H1 (cell line): ENCODE data around the gene SELENOF.

Experiments
- BRCA1 ChIP-seq: IDR thresholded peaks from 2 replicates; pipeline ENCODE4 v1.6.1; 2012; ENCODE audit warnings: low read depth, low read length, improper control_type of control experiment
- EZH2 ChIP-seq: fragments of 200-600 bp; sonication (generic); IDR thresholded peaks from 2 replicates; pipeline ENCODE4 v1.7.1; 2012; ENCODE audit warnings: low read depth, mild to moderate bottlenecking, moderate library complexity, low read length, inconsistent platforms; ENCODE audit not compliant: severe bottlenecking
- JUND ChIP-seq: IDR thresholded peaks from 2 replicates; pipeline ENCODE4 v1.6.1; 2011; ENCODE audit warnings: mild to moderate bottlenecking, improper control_type of control experiment, low read length
- KDM1A ChIP-seq: fragments of 200-600, 300-600 bp; sonication (generic); IDR thresholded peaks from 2 replicates; pipeline ENCODE4 v1.7.1; 2016; ENCODE audit warnings: mild to moderate bottlenecking, low read length, borderline replicate concordance
- NANOG ChIP-seq: IDR thresholded peaks from 2 replicates; pipeline ENCODE4 v1.6.1; 2011; ENCODE audit warnings: low read length, low read depth, mild to moderate bottlenecking, inconsistent platforms; ENCODE audit not compliant: insufficient read depth, poor library complexity, severe bottlenecking
- POLR2A ChIP-seq, 2 experiments: IDR thresholded peaks; 1 replicate in 1 of 2; 2 replicates in 1 of 2; pipeline ENCODE4 v1.6.1; 2011; ENCODE audit warnings: low read depth in 2 of 2, low read length in 2 of 2, mild to moderate bottlenecking in 2 of 2; ENCODE audit errors: control extremely low read depth in 1 of 2
- SP2 ChIP-seq: IDR thresholded peaks from 2 replicates; pipeline ENCODE4 v1.6.1; 2012; ENCODE audit warnings: mild to moderate bottlenecking, low read length, inconsistent platforms
- YY1 ChIP-seq: IDR thresholded peaks from 2 replicates; pipeline ENCODE4 v1.6.1; 2011; ENCODE audit warnings: low read depth, mild to moderate bottlenecking, low read length
- TF ChIP-seq, protein P1 (sequence below), 3 experiments: IDR thresholded peaks; 1 replicate in 2 of 3; 2 replicates in 1 of 3; pipeline versions ENCODE4 v1.5.1 to v1.6.1; 2011; ENCODE audit warnings: low read length in 3 of 3, mild to moderate bottlenecking in 3 of 3, inconsistent platforms in 2 of 3, low read depth in 1 of 3, moderate library complexity in 1 of 3; ENCODE audit not compliant: insufficient read depth in 1 of 3; ENCODE audit errors: control extremely low read depth in 1 of 3
- TF ChIP-seq, protein P2 (sequence below): fragments of 300-600 bp; sonication (generic); IDR thresholded peaks from 2 replicates; pipeline ENCODE4 v1.7.1; 2012; ENCODE audit warnings: low read length, moderate library complexity, mild to moderate bottlenecking, inconsistent platforms; ENCODE audit not compliant: insufficient replicate concordance
- TF ChIP-seq, protein P3 (sequence below): IDR thresholded peaks from 2 replicates; pipeline ENCODE4 v1.6.1; 2012; ENCODE audit warnings: inconsistent platforms
- TF ChIP-seq, protein P4 (sequence below): IDR thresholded peaks from 2 replicates; pipeline ENCODE4 v1.6.1; 2012; ENCODE audit warnings: inconsistent platforms

DNA sequence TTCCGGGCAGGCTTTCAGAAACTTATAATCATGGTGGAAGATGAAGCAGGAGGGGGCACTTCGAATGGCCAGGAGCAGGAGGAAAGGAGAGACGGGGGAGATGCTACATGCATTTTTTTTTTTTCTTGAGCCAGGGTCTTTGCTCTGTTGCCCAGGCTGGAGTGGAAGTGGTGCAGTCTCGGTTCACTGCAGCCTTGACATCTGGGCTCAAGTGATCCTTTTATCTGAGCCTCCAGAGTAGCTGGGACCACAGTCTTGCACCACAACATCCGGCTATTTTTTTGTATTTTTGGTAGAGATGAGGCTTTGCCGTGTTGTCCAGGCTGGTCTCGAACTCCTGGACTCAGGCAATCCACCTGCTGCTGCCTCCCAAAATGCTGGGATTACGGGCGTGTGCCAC, 61.6 kb downstream of the SELENOF start:
- TF ChIP-seq, protein P1, sequence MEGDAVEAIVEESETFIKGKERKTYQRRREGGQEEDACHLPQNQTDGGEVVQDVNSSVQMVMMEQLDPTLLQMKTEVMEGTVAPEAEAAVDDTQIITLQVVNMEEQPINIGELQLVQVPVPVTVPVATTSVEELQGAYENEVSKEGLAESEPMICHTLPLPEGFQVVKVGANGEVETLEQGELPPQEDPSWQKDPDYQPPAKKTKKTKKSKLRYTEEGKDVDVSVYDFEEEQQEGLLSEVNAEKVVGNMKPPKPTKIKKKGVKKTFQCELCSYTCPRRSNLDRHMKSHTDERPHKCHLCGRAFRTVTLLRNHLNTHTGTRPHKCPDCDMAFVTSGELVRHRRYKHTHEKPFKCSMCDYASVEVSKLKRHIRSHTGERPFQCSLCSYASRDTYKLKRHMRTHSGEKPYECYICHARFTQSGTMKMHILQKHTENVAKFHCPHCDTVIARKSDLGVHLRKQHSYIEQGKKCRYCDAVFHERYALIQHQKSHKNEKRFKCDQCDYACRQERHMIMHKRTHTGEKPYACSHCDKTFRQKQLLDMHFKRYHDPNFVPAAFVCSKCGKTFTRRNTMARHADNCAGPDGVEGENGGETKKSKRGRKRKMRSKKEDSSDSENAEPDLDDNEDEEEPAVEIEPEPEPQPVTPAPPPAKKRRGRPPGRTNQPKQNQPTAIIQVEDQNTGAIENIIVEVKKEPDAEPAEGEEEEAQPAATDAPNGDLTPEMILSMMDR (IDR thresholded peaks at IDR 0.05; ENCODE audit: control extremely low read depth in 1 of 3, insufficient read depth in 1 of 3, low read depth in 1 of 3, low read length in 3 of 3) = no peak
- TF ChIP-seq YY1 (no peak), KDM1A (no peak), BRCA1 (no peak), EZH2 (no peak), POLR2A (IDR thresholded peaks at IDR 0.05; ENCODE audit: control extremely low read depth in 1 of 2, low read depth in 2 of 2, low read length in 2 of 2) (no peak), SP2 (no peak), JUND (no peak), NANOG (no peak)
- TF ChIP-seq, protein P2, sequence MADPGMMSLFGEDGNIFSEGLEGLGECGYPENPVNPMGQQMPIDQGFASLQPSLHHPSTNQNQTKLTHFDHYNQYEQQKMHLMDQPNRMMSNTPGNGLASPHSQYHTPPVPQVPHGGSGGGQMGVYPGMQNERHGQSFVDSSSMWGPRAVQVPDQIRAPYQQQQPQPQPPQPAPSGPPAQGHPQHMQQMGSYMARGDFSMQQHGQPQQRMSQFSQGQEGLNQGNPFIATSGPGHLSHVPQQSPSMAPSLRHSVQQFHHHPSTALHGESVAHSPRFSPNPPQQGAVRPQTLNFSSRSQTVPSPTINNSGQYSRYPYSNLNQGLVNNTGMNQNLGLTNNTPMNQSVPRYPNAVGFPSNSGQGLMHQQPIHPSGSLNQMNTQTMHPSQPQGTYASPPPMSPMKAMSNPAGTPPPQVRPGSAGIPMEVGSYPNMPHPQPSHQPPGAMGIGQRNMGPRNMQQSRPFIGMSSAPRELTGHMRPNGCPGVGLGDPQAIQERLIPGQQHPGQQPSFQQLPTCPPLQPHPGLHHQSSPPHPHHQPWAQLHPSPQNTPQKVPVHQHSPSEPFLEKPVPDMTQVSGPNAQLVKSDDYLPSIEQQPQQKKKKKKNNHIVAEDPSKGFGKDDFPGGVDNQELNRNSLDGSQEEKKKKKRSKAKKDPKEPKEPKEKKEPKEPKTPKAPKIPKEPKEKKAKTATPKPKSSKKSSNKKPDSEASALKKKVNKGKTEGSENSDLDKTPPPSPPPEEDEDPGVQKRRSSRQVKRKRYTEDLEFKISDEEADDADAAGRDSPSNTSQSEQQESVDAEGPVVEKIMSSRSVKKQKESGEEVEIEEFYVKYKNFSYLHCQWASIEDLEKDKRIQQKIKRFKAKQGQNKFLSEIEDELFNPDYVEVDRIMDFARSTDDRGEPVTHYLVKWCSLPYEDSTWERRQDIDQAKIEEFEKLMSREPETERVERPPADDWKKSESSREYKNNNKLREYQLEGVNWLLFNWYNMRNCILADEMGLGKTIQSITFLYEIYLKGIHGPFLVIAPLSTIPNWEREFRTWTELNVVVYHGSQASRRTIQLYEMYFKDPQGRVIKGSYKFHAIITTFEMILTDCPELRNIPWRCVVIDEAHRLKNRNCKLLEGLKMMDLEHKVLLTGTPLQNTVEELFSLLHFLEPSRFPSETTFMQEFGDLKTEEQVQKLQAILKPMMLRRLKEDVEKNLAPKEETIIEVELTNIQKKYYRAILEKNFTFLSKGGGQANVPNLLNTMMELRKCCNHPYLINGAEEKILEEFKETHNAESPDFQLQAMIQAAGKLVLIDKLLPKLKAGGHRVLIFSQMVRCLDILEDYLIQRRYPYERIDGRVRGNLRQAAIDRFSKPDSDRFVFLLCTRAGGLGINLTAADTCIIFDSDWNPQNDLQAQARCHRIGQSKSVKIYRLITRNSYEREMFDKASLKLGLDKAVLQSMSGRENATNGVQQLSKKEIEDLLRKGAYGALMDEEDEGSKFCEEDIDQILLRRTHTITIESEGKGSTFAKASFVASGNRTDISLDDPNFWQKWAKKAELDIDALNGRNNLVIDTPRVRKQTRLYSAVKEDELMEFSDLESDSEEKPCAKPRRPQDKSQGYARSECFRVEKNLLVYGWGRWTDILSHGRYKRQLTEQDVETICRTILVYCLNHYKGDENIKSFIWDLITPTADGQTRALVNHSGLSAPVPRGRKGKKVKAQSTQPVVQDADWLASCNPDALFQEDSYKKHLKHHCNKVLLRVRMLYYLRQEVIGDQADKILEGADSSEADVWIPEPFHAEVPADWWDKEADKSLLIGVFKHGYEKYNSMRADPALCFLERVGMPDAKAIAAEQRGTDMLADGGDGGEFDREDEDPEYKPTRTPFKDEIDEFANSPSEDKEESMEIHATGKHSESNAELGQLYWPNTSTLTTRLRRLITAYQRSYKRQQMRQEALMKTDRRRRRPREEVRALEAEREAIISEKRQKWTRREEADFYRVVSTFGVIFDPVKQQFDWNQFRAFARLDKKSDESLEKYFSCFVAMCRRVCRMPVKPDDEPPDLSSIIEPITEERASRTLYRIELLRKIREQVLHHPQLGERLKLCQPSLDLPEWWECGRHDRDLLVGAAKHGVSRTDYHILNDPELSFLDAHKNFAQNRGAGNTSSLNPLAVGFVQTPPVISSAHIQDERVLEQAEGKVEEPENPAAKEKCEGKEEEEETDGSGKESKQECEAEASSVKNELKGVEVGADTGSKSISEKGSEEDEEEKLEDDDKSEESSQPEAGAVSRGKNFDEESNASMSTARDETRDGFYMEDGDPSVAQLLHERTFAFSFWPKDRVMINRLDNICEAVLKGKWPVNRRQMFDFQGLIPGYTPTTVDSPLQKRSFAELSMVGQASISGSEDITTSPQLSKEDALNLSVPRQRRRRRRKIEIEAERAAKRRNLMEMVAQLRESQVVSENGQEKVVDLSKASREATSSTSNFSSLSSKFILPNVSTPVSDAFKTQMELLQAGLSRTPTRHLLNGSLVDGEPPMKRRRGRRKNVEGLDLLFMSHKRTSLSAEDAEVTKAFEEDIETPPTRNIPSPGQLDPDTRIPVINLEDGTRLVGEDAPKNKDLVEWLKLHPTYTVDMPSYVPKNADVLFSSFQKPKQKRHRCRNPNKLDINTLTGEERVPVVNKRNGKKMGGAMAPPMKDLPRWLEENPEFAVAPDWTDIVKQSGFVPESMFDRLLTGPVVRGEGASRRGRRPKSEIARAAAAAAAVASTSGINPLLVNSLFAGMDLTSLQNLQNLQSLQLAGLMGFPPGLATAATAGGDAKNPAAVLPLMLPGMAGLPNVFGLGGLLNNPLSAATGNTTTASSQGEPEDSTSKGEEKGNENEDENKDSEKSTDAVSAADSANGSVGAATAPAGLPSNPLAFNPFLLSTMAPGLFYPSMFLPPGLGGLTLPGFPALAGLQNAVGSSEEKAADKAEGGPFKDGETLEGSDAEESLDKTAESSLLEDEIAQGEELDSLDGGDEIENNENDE = no peak
- TF ChIP-seq, protein P3, sequence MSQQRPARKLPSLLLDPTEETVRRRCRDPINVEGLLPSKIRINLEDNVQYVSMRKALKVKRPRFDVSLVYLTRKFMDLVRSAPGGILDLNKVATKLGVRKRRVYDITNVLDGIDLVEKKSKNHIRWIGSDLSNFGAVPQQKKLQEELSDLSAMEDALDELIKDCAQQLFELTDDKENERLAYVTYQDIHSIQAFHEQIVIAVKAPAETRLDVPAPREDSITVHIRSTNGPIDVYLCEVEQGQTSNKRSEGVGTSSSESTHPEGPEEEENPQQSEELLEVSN = no peak
- TF ChIP-seq, protein P4, sequence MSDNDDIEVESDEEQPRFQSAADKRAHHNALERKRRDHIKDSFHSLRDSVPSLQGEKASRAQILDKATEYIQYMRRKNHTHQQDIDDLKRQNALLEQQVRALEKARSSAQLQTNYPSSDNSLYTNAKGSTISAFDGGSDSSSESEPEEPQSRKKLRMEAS = no peak
